Activated B cell treated with CpG ODN at 0.5 μM for 24 hours (primary cell): ENCODE results near the gene CNKSR1. TPM values are rescaled to one million over a fixed set of nuclear protein-coding genes. Genes with fewer than 3 reads are reported as not detected.

ENCODE experiments used
- ATAC-seq: fragments of 200-7000 bp; cut with Tn5 transposase; one replicate; pipeline ENCODE4 v1.10.0; 2021; ENCODE audit warnings: low read depth, mild to moderate bottlenecking, moderate library complexity
- CTCF ChIA-PET: fragments of 350-600 bp; sonication (Branson Sonifier 250); formaldehyde crosslinking; loops from one replicate; lab custom pipeline; 2021; ENCODE audit warnings: antibody characterized with exemption; lab: Charles Lee
- POLR2A ChIA-PET: fragments of 350-600 bp; sonication (Branson Sonifier 250); formaldehyde crosslinking; loops from one replicate; lab custom pipeline; 2021; ENCODE audit warnings: antibody characterized with exemption; lab: Charles Lee
- DNase-seq: peaks from one replicate; pipeline ENCODE4 v3.0.0; 2022
- H3K27ac Mint-ChIP-seq: one replicate; pipeline ENCODE4 v1.8.0; 2020; ENCODE audit warnings: mixed read lengths
- H3K27me3 Mint-ChIP-seq: one replicate; pipeline ENCODE4 v1.8.0; 2021; ENCODE audit warnings: mixed read lengths
- H3K36me3 Mint-ChIP-seq: one replicate; pipeline ENCODE4 v1.8.0; 2021; ENCODE audit warnings: low read depth, mixed read lengths
- H3K4me1 Mint-ChIP-seq: one replicate; pipeline ENCODE4 v1.8.0; 2021; ENCODE audit warnings: mixed read lengths
- H3K4me3 Mint-ChIP-seq: one replicate; pipeline ENCODE4 v1.8.0; 2020; ENCODE audit warnings: mild to moderate bottlenecking, mixed read lengths
- H3K9me3 Mint-ChIP-seq: one replicate; pipeline ENCODE4 v1.8.0; 2020; ENCODE audit warnings: mixed read lengths
- CTCF ChIP-seq: fragments of 200-600 bp; IDR thresholded peaks from one replicate; pipeline ENCODE4 v1.8.0; 2022; ENCODE audit warnings: antibody characterized with exemption, mild to moderate bottlenecking
- intact Hi-C: fragments of 100-400 bp; cut with micrococcal nuclease; formaldehyde crosslinking; loops from one replicate; pipeline ENCODE4 v1.15.1; 2024
- total RNA-seq: library from RNA; stranded (reverse); gene quantifications from 2 replicates; pipeline ENCODE4 v1.2.3, GENCODE V29; 2022

Gene CNKSR1
- total RNA-seq, 1 donor from 2014 or later: 2.7 TPM

GRCh38 chr1:26189751-26190275 lies 12.5 kb downstream of the CNKSR1 start:
- ChIA-PET POLR2A (no interaction called here), CTCF (no interaction called here)
- Mint-ChIP-seq H3K27ac (no peak overlapping the region), H3K4me1 (no peaks in the 10 kb centered on the region), H3K4me3 (no peak overlapping the region), H3K9me3 (no peaks in the 10 kb centered on the region), H3K36me3 (no peaks in the 10 kb centered on the region), H3K27me3 (no peaks in the 10 kb centered on the region)
- TF ChIP-seq CTCF: no peak
- no peak for DNase-seq
- intact Hi-C loops: loop anchor here (1.0 kb wide), 1 partner anchor 174 kb away; no protein-coding TSS in a partner anchor
- ATAC-seq: no peak

DNA sequence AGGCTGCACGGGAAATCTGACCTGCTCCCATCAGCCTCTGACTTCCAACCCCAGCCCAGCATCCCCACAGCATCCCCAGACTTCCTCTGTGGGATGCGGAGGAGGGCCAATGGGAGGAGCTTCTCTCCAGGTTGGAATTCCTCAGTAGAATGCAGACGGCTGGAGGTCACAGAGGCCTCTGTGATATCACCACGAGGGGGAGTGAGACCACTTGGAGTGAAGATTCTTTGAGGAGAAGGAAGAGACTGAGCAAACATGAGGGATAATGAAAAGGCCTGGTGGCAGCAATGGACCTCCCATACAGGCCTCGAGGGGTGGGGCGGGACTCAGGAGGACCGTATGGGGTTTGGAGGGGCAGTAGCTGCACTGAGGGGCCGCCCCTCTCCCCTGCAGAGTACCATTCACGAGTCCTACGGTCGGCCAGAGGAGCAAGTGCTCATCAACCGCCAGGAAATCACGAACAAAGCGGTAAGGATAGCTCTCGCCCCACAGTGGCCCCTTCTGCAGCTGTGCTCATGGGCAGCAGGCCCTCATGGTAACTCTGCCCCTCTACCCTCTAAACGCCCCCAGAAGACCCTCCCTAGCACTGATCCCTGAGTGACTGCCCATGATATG lies 13.2 kb downstream of the CNKSR1 start, which contains the start of gene CATSPER4:
CATSPER4 (plus strand) TSS at position 230 of the 615 bp plus-strand sequence; CDS start at position 256, 26 bp downstream.
- TF ChIP-seq CTCF: no peak
- ATAC-seq (no peak), DNase-seq (no peak)
- Mint-ChIP-seq H3K36me3 (no peaks in the 10 kb centered on the region), H3K27me3 (no peaks in the 10 kb centered on the region), H3K4me1 (no peaks in the 10 kb centered on the region), H3K4me3 (no peak within 1 kb of the TSS), H3K27ac (no peak within 1 kb of the TSS), H3K9me3 (no peaks in the 10 kb centered on the region)
- intact Hi-C loops: loop anchor here (1.0 kb wide), 1 partner anchor 174 kb away; no protein-coding TSS in a partner anchor
- ChIA-PET CTCF (no interaction called here), POLR2A (no interaction called here)

DNA sequence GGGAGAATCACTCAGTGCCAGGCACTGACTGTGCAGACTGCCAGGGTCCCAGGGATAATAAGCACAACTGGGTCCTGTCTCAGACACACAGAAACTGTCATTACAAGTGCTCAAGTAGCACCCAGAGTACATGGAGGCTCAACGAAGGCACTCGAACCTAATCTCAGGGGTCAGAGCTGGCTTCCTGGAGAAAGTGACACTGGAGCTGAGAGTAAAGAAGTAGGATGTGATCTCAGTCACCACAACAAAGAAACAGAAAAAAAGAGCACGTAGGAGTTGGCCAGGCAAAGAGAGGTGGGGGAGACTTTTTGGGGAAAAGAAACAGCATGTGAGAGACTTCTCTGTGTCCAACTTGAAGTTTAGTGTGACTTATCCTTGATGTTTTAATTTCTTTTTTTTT lies 14.4 kb downstream of the CNKSR1 start:
- no peaks in the 10 kb centered on the region for H3K9me3 Mint-ChIP-seq
- CTCF ChIA-PET: interaction anchor here (1.4 kb wide), 1 partner anchor 130 kb away, joined by 3 read pairs; no protein-coding TSS in a partner anchor
- H3K27me3 Mint-ChIP-seq: no peaks in the 10 kb centered on the region
- H3K27ac Mint-ChIP-seq: no peak overlapping the region
- POLR2A ChIA-PET: interaction anchor here (0.7 kb wide), 1 partner anchor 97 kb away, joined by 4 read pairs; no protein-coding TSS in a partner anchor
- DNase-seq: no peak
- TF ChIP-seq CTCF: no peak
- ATAC-seq: no peak
- no peaks in the 10 kb centered on the region for H3K4me1 Mint-ChIP-seq
- no peak overlapping the region for H3K4me3 Mint-ChIP-seq
- intact Hi-C loops: no loop called here
- no peaks in the 10 kb centered on the region for H3K36me3 Mint-ChIP-seq

DNA sequence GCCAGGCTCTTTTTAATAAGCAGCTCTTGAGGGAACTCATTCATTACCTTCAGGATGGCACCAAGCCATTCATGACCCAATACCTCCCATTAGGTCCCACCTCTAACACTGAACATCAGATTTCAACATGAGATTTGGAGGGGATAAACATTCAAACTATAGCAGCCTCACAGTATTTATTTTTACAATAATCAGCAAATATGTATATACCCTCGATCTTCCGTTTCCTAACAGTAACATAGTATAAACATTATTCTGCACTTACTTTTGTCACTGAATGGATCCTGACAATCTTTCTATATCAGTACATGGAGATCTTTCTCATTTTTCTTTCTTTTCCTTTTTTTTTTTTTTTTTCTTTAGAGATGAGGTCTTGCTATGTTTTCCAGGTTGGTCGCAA lies 18.5 kb downstream of the CNKSR1 start:
- H3K27me3 Mint-ChIP-seq: peaks cover 3% of the 10 kb centered on the region
- no peak overlapping the region for H3K27ac Mint-ChIP-seq
- intact Hi-C loops: no loop called here
- H3K4me3 Mint-ChIP-seq: no peak overlapping the region
- H3K4me1 Mint-ChIP-seq: no peaks in the 10 kb centered on the region
- DNase-seq: no peak
- POLR2A ChIA-PET: no interaction called here
- no peak for TF ChIP-seq CTCF
- ATAC-seq: no peak
- CTCF ChIA-PET: no interaction called here
- no peaks in the 10 kb centered on the region for H3K36me3 Mint-ChIP-seq
- H3K9me3 Mint-ChIP-seq: no peaks in the 10 kb centered on the region

DNA sequence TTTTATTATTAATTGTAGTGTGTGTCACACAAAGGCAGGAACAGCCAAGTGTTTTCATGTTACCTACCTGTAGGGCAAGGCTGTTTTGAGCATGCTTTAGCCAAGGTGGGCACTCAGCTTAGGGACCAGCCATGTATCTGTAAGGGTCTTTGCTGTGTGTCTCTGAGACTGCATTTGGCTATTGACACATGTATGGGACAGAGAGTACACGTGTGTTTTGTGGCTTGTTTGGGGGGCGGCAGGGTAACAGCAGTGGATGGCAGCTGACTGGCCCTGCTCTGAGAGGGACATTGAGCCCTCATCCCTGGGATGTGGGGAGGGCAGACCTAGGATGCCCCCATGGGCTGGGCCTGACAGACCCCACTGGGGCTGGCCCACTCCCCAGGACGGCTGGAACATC lies 20.0 kb downstream of the CNKSR1 start:
- intact Hi-C loops: no loop called here
- Mint-ChIP-seq H3K36me3 (no peaks in the 10 kb centered on the region), H3K27me3 (peaks cover 3% of the 10 kb centered on the region), H3K4me1 (no peaks in the 10 kb centered on the region), H3K27ac (no peak overlapping the region), H3K4me3 (no peak overlapping the region), H3K9me3 (no peaks in the 10 kb centered on the region)
- POLR2A ChIA-PET: no interaction called here
- CTCF ChIA-PET: no interaction called here
- ATAC-seq (no peak), DNase-seq (no peak)
- no peak for TF ChIP-seq CTCF
